ENCODE measurements around the gene PICK1. TPM values are rescaled to one million over a fixed set of nuclear protein-coding genes. Genes with fewer than 3 reads are reported as not detected.

The PICK1 gene
- total RNA-seq, 1 donor from 2014 or later: 22.9 TPM

DNA sequence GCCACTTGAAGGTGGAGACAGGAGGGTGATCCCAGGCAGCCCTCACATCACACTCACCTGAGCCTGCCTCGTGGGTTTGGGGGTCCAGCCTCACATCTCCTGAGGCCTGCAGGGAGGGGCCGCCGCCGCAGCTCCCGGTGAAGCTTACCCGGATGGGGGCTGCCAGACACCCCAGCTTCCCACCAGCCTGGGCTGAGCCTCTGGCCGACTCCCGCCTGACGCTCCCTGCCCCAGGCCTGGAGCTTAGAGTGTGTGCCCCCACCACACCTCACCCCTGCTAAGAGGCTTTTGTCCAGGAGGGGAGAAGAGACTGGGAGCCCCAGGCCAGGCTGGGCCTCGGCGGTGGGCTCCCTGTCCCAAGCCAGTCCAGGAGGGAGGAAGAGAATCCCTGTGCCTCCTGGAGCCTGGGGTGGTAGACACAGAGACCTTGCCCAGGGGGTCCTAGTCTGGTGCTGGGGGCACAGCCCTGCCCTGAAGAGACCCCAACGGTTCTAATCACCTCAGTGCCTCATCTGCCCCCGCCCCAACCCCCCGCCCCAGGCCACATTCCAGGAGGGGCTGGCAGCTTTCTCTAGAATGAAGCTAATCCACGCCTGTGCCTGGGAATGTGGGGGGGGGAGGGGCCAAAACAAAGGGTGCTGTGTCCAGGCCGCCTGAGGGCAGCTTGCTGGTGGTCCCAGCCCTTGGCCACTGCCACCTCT lies 26.9 kb downstream of the PICK1 start, which contains the start of gene SLC16A8:
Gene SLC16A8, minus strand, starts transcription at position 254 of the 701 bp plus-strand sequence. CDS start 1,311 bp downstream, outside the sequence.
- Histone ChIP-seq H3K27ac (ENCODE audit: low read depth, low read length) (no peak within 1 kb of the TSS), H3K79me2 (ENCODE audit: insufficient read depth, low read length) (no peaks in the 10 kb centered on the region), H3K4me2 (ENCODE audit: low read length) (no peak within 1 kb of the TSS), H4K20me1 (ENCODE audit: insufficient read depth, low read length) (no peaks in the 10 kb centered on the region), H3K36me3 (ENCODE audit: insufficient read depth, low read length) (no peaks in the 10 kb centered on the region), H2AFZ (ENCODE audit: low read depth, low read length) (no peak within 1 kb of the TSS), H3K4me1 (ENCODE audit: insufficient read depth, low read length) (peaks cover 4% of the 10 kb centered on the region), H3K27me3 (ENCODE audit: insufficient read depth, low read length) (peaks cover 18% of the 10 kb centered on the region), H3K4me3 (ENCODE audit: insufficient read depth, low read depth, low read length) (no peak within 1 kb of the TSS), H3K9ac (ENCODE audit: low read length) (no peak within 1 kb of the TSS), H3K9me3 (ENCODE audit: insufficient read depth, low read depth, low read length) (no peaks in the 10 kb centered on the region)
- Mint-ChIP-seq H3K36me3 (ENCODE audit: low read depth, unreplicated experiment) (peaks cover 10% of the 10 kb centered on the region), H3K27me3 (ENCODE audit: low read depth, unreplicated experiment) (peaks cover 14% of the 10 kb centered on the region), H3K4me3 (ENCODE audit: unreplicated experiment) (no peak within 1 kb of the TSS), H3K27ac (ENCODE audit: unreplicated experiment) (no peak within 1 kb of the TSS), H3K9me3 (ENCODE audit: unreplicated experiment) (peaks cover 2% of the 10 kb centered on the region), H3K4me1 (ENCODE audit: low read depth, unreplicated experiment) (no peaks in the 10 kb centered on the region)
- TF ChIP-seq, protein P1, sequence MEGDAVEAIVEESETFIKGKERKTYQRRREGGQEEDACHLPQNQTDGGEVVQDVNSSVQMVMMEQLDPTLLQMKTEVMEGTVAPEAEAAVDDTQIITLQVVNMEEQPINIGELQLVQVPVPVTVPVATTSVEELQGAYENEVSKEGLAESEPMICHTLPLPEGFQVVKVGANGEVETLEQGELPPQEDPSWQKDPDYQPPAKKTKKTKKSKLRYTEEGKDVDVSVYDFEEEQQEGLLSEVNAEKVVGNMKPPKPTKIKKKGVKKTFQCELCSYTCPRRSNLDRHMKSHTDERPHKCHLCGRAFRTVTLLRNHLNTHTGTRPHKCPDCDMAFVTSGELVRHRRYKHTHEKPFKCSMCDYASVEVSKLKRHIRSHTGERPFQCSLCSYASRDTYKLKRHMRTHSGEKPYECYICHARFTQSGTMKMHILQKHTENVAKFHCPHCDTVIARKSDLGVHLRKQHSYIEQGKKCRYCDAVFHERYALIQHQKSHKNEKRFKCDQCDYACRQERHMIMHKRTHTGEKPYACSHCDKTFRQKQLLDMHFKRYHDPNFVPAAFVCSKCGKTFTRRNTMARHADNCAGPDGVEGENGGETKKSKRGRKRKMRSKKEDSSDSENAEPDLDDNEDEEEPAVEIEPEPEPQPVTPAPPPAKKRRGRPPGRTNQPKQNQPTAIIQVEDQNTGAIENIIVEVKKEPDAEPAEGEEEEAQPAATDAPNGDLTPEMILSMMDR (IDR thresholded peaks at IDR 0.05; ENCODE audit: insufficient read depth, low read depth, low read length): no peak
- no peak for TF ChIP-seq EZH2 (IDR thresholded peaks at IDR 0.05; ENCODE audit: insufficient read depth, low read length)
- DNase-seq (ENCODE audit: low read depth): no peak
- FAIRE-seq: no peak

DNA sequence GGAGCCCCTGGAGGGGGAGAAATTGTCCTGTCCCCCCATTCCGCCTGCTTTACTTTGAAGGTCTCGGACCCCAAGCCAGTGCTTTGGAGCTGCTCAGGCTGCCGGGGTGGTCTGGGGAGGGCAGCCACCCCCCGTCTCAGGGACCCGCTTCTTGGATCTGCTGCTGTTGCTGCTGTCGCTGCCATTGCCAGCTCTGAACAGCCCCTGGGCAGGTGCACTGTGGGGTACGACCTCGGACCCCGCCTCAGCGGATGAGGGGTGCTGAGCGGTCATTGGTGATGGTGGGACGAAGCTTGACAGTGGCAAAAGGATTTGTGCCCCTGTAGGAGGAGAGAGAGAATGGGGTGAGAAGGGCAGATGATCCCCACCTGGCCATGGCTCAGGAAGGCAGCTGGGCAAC lies 27.9 kb downstream of the PICK1 start:
- Mint-ChIP-seq H3K27ac (ENCODE audit: unreplicated experiment) (no peak overlapping the region), H3K9me3 (ENCODE audit: unreplicated experiment) (no peaks in the 10 kb centered on the region), H3K4me1 (ENCODE audit: low read depth, unreplicated experiment) (no peaks in the 10 kb centered on the region), H3K36me3 (ENCODE audit: low read depth, unreplicated experiment) (peaks cover 6% of the 10 kb centered on the region), H3K27me3 (ENCODE audit: low read depth, unreplicated experiment) (peaks cover 6% of the 10 kb centered on the region), H3K4me3 (ENCODE audit: unreplicated experiment) (no peak overlapping the region)
- Histone ChIP-seq H3K79me2 (ENCODE audit: insufficient read depth, low read length) (no peaks in the 10 kb centered on the region), H4K20me1 (ENCODE audit: insufficient read depth, low read length) (no peaks in the 10 kb centered on the region), H3K4me3 (ENCODE audit: insufficient read depth, low read depth, low read length) (no peak overlapping the region), H3K27ac (ENCODE audit: low read depth, low read length) (no peak overlapping the region), H3K4me1 (ENCODE audit: insufficient read depth, low read length) (peaks cover 4% of the 10 kb centered on the region), H3K4me2 (ENCODE audit: low read length) (no peak overlapping the region), H3K9me3 (ENCODE audit: insufficient read depth, low read depth, low read length) (no peaks in the 10 kb centered on the region), H3K27me3 (ENCODE audit: insufficient read depth, low read length) (peaks cover 18% of the 10 kb centered on the region), H3K9ac (ENCODE audit: low read length) (no peak overlapping the region), H2AFZ (ENCODE audit: low read depth, low read length) (no peak overlapping the region), H3K36me3 (ENCODE audit: insufficient read depth, low read length) (no peaks in the 10 kb centered on the region)
- DNase-seq (ENCODE audit: low read depth) (no peak), FAIRE-seq (no peak)
- no peak for TF ChIP-seq EZH2 (IDR thresholded peaks at IDR 0.05; ENCODE audit: insufficient read depth, low read length)
- TF ChIP-seq, protein P1 (IDR thresholded peaks at IDR 0.05; ENCODE audit: insufficient read depth, low read depth, low read length): no peak

DNA sequence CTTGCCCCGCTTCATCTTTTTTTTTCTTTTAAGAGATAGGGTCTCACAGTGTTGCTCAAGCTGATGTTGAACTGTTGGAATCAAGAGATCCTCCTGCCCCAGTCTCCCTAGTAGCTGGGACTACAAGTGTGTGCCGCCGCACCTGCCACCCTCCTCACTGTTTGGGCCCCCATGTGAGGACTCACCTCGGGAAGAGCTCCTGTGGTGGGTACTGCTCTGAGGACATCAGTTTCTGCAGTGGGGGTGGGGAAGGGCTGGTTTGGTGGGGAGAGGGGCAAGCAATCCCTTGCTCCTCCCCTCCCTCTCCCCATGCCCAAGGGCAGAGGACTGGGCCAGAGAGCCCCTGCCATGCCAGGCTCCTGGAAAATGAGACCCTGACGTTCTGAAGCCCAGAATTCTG lies 28.3 kb downstream of the PICK1 start:
- Mint-ChIP-seq H3K4me3 (ENCODE audit: unreplicated experiment) (no peak overlapping the region), H3K9me3 (ENCODE audit: unreplicated experiment) (no peaks in the 10 kb centered on the region), H3K27me3 (ENCODE audit: low read depth, unreplicated experiment) (peaks cover 7% of the 10 kb centered on the region), H3K4me1 (ENCODE audit: low read depth, unreplicated experiment) (no peaks in the 10 kb centered on the region), H3K36me3 (ENCODE audit: low read depth, unreplicated experiment) (peaks cover 6% of the 10 kb centered on the region), H3K27ac (ENCODE audit: unreplicated experiment) (no peak overlapping the region)
- FAIRE-seq (no peak), DNase-seq (ENCODE audit: low read depth) (no peak)
- H3K79me2 ChIP-seq (ENCODE audit: insufficient read depth, low read length): no peaks in the 10 kb centered on the region
- no peaks in the 10 kb centered on the region for H3K36me3 ChIP-seq (ENCODE audit: insufficient read depth, low read length)
- H3K27me3 ChIP-seq (ENCODE audit: insufficient read depth, low read length): peaks cover 14% of the 10 kb centered on the region
- H3K4me1 ChIP-seq (ENCODE audit: insufficient read depth, low read length): peaks cover 4% of the 10 kb centered on the region
- TF ChIP-seq, protein P1 (IDR thresholded peaks at IDR 0.05; ENCODE audit: insufficient read depth, low read depth, low read length): no peak
- no peak for TF ChIP-seq EZH2 (IDR thresholded peaks at IDR 0.05; ENCODE audit: insufficient read depth, low read length)
- H3K27ac ChIP-seq (ENCODE audit: low read depth, low read length): no peak overlapping the region
- H3K4me2 ChIP-seq (ENCODE audit: low read length): no peak overlapping the region
- H4K20me1 ChIP-seq (ENCODE audit: insufficient read depth, low read length): no peaks in the 10 kb centered on the region
- no peak overlapping the region for H2AFZ ChIP-seq (ENCODE audit: low read depth, low read length)
- H3K9ac ChIP-seq (ENCODE audit: low read length): no peak overlapping the region
- H3K4me3 ChIP-seq (ENCODE audit: insufficient read depth, low read depth, low read length): no peak overlapping the region
- H3K9me3 ChIP-seq (ENCODE audit: insufficient read depth, low read depth, low read length): no peaks in the 10 kb centered on the region

Measured in astrocyte (in vitro differentiated cells and primary cell).